Esophagus muscularis mucosa (tissue), 4 donors: ENCODE data around the gene UPF1. TPM values are rescaled to one million over a fixed set of nuclear protein-coding genes. Genes with fewer than 3 reads are reported as not detected.

ENCODE experiments used
- DNase-seq: peaks from one replicate; pipeline ENCODE4 v3.0.0-alpha.2; 2017; ENCODE audit errors: extremely low spot score
- H3K27ac ChIP-seq, 4 donors: fragments of 200-600 bp; sonication (generic); replicated peaks in 1 of 4; 1 replicate in 3 of 4; 2 replicates in 1 of 4; pipeline ENCODE4 v1.5.1; 2016 to 2019; ENCODE audit warnings: mild to moderate bottlenecking in 1 of 4
- H3K27me3 ChIP-seq, 4 donors: fragments of 200-600 bp; sonication (generic); one replicate each; pipeline versions ENCODE4 v1.5.1 to v1.6.0; 2016 to 2019
- H3K36me3 ChIP-seq, 4 donors: fragments of 200-600 bp; sonication (generic); one replicate each; pipeline ENCODE4 v1.5.1; 2016 to 2019
- H3K4me1 ChIP-seq, 4 donors: fragments of 200-600 bp; sonication (generic); one replicate each; pipeline ENCODE4 v1.5.1; 2016 to 2019
- H3K4me3 ChIP-seq, 4 donors: fragments of 200-600 bp; sonication (generic); 1 replicate in 2 of 4; 2 replicates in 2 of 4; pipeline ENCODE4 v1.5.1; 2016 to 2019; ENCODE audit warnings: mild to moderate bottlenecking in 4 of 4, moderate library complexity in 1 of 4
- H3K9me3 ChIP-seq, 4 donors: fragments of 200-600 bp; sonication (generic); 1 replicate in 3 of 4; 2 replicates in 1 of 4; pipeline ENCODE4 v1.5.1; 2016 to 2019
- CTCF ChIP-seq, 3 experiments: fragments of 200-600 bp in 2 of 3; fragments of 450-650 bp in 1 of 3; sonication (generic) in 2 of 3; IDR thresholded peaks; one replicate each; pipeline ENCODE4 v1.5.1; 2017 to 2019; ENCODE audit warnings: antibody characterized with exemption in 3 of 3, mild to moderate bottlenecking in 2 of 3, moderate library complexity in 1 of 3
- EP300 ChIP-seq: sonication (generic); formaldehyde crosslinking; IDR thresholded peaks from one replicate; pipeline ENCODE4 v1.6.1; 2017; ENCODE audit warnings: antibody characterized with exemption
- POLR2A ChIP-seq: fragments of 450-650 bp; IDR thresholded peaks from one replicate; pipeline ENCODE4 v1.6.1; 2017; ENCODE audit warnings: antibody characterized with exemption, moderate library complexity, mild to moderate bottlenecking, low read depth
- POLR2AphosphoS5 ChIP-seq, 2 donors: sonication (generic); formaldehyde crosslinking; IDR thresholded peaks; one replicate each; pipeline ENCODE4 v1.6.1; 2017; ENCODE audit warnings: antibody characterized with exemption in 2 of 2
- WGBS: methylation state at CpG from one replicate; pipeline ENCODE4 v1.1.5; 2018; 5-methylcytosine and 5-hydroxymethylcytosine counted together
- intact Hi-C: fragments of 100-400 bp; cut with DNase I; formaldehyde crosslinking; loops from one replicate; pipeline ENCODE4 v1.15.1; 2023
- total RNA-seq, 4 donors: library from RNA; depleted of rRNA; stranded (reverse); fragments of >200 nt; gene quantifications; one replicate each; pipeline versions ENCODE4 v1.1.0 to v1.2.1, GENCODE V29; 2016

Gene UPF1
- total RNA-seq, 4 donors from 2014 or later, result 54.8 to 116 (median 77.4) TPM

- peaks cover 0 to 9% (median 0%) of the 10 kb centered on the region in 4 donors for H3K9me3 ChIP-seq
- no peak overlapping the region for H3K27ac ChIP-seq
- WGBS, result 89% methylated on average over 21 of the region's 25 CpGs
- no peak for DNase-seq
- H3K4me1 ChIP-seq, result no peaks in the 10 kb centered on the region
- H3K4me3 ChIP-seq, result no peak overlapping the region
- H3K36me3 ChIP-seq, result peaks cover 0 to 16% (median 0%) of the 10 kb centered on the region in 4 donors
- no peaks in the 10 kb centered on the region for H3K27me3 ChIP-seq
- intact Hi-C loops, result no loop called here
- TF ChIP-seq POLR2A (no peak), CTCF (IDR thresholded peaks at IDR 0.05) (no peak), EP300 (no peak), POLR2AphosphoS5 (IDR thresholded peaks at IDR 0.05) (no peak)
These were observed 46.5 kb downstream of the UPF1 start for GRCh38 chr19:18878058-18878797.

GRCh38 chr19:18878858-18879578 lies 47.3 kb downstream of the UPF1 start:
- no peak for TF ChIP-seq POLR2A
- TF ChIP-seq POLR2AphosphoS5 (IDR thresholded peaks at IDR 0.05), result no peak
- TF ChIP-seq EP300, result no peak
- no peak for TF ChIP-seq CTCF (IDR thresholded peaks at IDR 0.05)
- intact Hi-C loops, result no loop called here
- Histone ChIP-seq H3K9me3 (peaks cover 0 to 9% (median 0%) of the 10 kb centered on the region in 4 donors), H3K36me3 (peaks cover 0 to 16% (median 0%) of the 10 kb centered on the region in 4 donors), H3K27ac (no peak overlapping the region), H3K4me3 (no peak overlapping the region), H3K4me1 (no peaks in the 10 kb centered on the region), H3K27me3 (no peaks in the 10 kb centered on the region)
- whole genome bisulfite sequencing, result 89% methylated on average over 32 of the region's 34 CpGs
- no peak for DNase-seq

GRCh38 chr19:18879579-18880373 lies 48.0 kb downstream of the UPF1 start:
- WGBS, result 74% methylated on average over 13 of the region's 13 CpGs
- intact Hi-C loops, result loop anchor here (10.0 kb wide), 1 partner anchor 125 kb away; no protein-coding TSS in a partner anchor
- peaks cover 0 to 9% (median 0%) of the 10 kb centered on the region in 4 donors for H3K9me3 ChIP-seq
- no peak overlapping the region for H3K4me3 ChIP-seq
- no peaks in the 10 kb centered on the region for H3K4me1 ChIP-seq
- TF ChIP-seq CTCF (IDR thresholded peaks at IDR 0.05) (no peak), POLR2AphosphoS5 (IDR thresholded peaks at IDR 0.05) (no peak), POLR2A (no peak), EP300 (no peak)
- DNase-seq, result no peak
- H3K27ac ChIP-seq, result no peak overlapping the region
- H3K27me3 ChIP-seq, result no peaks in the 10 kb centered on the region
- peaks cover 0 to 16% (median 0%) of the 10 kb centered on the region in 4 donors for H3K36me3 ChIP-seq

GRCh38 chr19:18881491-18881890 lies 49.7 kb downstream of the UPF1 start:
- H3K36me3 ChIP-seq, result peaks cover 0 to 16% (median 0%) of the 10 kb centered on the region in 4 donors
- 90% methylated on average over 7 of the region's 7 CpGs for WGBS

More at GRCh38 chr19:18881491-18881890, 49.7 kb downstream of the UPF1 start:
- Histone ChIP-seq H3K4me3 (no peak overlapping the region), H3K4me1 (no peaks in the 10 kb centered on the region), H3K9me3 (peaks cover 0 to 9% (median 0%) of the 10 kb centered on the region in 4 donors), H3K27me3 (no peaks in the 10 kb centered on the region), H3K27ac (no peak overlapping the region)
- TF ChIP-seq POLR2A, result no peak
- TF ChIP-seq CTCF (IDR thresholded peaks at IDR 0.05), result no peak
- TF ChIP-seq POLR2AphosphoS5 (IDR thresholded peaks at IDR 0.05), result no peak
- no peak for TF ChIP-seq EP300
- no peak for DNase-seq
- intact Hi-C loops, result loop anchor here (10.0 kb wide), 1 partner anchor 123 kb away; no protein-coding TSS in a partner anchor
